ENCODE measurements around the gene TUT4. TPM values are rescaled to one million over a fixed set of nuclear protein-coding genes. Genes with fewer than 3 reads are reported as not detected.

TUT4 gene
- total and polyA plus RNA-seq, 2 of the 4 experiments (the other 2 are of a cell fraction), result 10.9 to 40.0 TPM

DNA sequence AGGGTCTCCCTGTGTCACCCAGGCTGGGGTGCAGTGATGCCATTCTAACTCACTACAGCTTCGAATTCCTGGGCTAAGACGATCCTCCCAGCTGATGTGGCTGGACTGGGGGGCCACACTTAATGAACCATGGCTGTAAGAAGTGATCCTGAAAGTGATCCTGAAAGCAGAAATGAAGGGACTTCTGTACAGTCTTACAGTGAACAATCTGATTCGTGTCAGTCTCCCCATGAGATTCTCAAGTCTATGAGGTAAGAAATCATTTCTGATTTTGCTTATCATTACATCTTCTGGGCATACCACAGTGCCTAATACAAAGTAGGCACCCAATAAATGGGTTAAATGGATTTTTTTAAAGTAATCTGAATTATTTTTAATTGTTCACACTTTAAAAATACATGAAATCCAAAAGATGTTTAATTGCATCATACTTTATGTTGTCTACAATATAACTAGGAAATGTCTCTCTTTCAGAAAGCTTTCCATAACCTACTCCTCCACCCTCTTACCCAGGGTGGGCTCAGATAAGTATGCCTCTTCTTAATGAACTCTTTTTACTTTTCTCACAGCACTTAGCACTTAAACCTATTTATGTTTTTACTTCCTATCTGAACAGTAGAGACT is 21.5 kb downstream of the TUT4 start:
- H4K91ac ChIP-seq (ENCODE audit: insufficient read depth, low read depth, low read length), result no peak overlapping the region
- intact Hi-C loops (cut with micrococcal nuclease), result loop anchor here (5.0 kb wide), 1 partner anchor 136 kb away; no protein-coding TSS in a partner anchor
- H3K79me1 ChIP-seq (ENCODE audit: low read depth in 1 of 2, low read length in 2 of 2), result peaks cover 24 to 45% of the 10 kb centered on the region in 2 experiments
- no CpG with 5 or more reads among the region's 3 CpGs for WGBS, 2 experiments (ENCODE audit: extremely low coverage in 2 of 2, insufficient read length in 1 of 2)
- H3K18ac ChIP-seq (ENCODE audit: low read depth, low read length), result no peak overlapping the region
- peaks cover 13% of the 10 kb centered on the region for H3K9me1 ChIP-seq (ENCODE audit: insufficient read depth, low read length)
- no peak overlapping the region for H2BK5ac ChIP-seq (ENCODE audit: low read depth, low read length, poor library complexity, severe bottlenecking)
- no peak overlapping the region for H2BK20ac ChIP-seq (ENCODE audit: low read depth, low read length)
- in situ Hi-C loops (cut with MboI; ENCODE audit: low sequenced_read_pairs), result no loop called here
- no peak overlapping the region for H2AK5ac ChIP-seq (ENCODE audit: low read depth, low read length)
- no peak overlapping the region for H4K5ac ChIP-seq (ENCODE audit: low read depth, low read length)
- DNase-seq (no peak), ATAC-seq (ENCODE audit: low read depth) (no peak)
- dilution Hi-C loops (cut with HindIII; ENCODE audit: low sequenced_read_pairs, unreplicated experiment), result no loop called here
- CTCF ChIA-PET, result interaction anchor here (0.6 kb wide), 1 partner anchor 461 kb away, joined by 7 read pairs; no protein-coding TSS in a partner anchor
- no peak overlapping the region for H4K8ac ChIP-seq (ENCODE audit: low read depth in 2 of 2, low read length in 2 of 2)
- POLR2A ChIA-PET (ENCODE audit: unreplicated experiment), result no interaction called here
- no peak overlapping the region for H3K4me3 ChIP-seq (ENCODE audit: insufficient read depth, low read depth, low read length)
- no peaks in the 10 kb centered on the region for H3K27me3 ChIP-seq (ENCODE audit: control insufficient read depth, insufficient read depth, low read length)
- no peaks in the 10 kb centered on the region for H3K4me1 ChIP-seq (ENCODE audit: control insufficient read depth, insufficient read depth, low read length)
- H2BK120ac ChIP-seq (ENCODE audit: low read depth, low read length), result no peak overlapping the region
- TF ChIP-seq, protein P1, sequence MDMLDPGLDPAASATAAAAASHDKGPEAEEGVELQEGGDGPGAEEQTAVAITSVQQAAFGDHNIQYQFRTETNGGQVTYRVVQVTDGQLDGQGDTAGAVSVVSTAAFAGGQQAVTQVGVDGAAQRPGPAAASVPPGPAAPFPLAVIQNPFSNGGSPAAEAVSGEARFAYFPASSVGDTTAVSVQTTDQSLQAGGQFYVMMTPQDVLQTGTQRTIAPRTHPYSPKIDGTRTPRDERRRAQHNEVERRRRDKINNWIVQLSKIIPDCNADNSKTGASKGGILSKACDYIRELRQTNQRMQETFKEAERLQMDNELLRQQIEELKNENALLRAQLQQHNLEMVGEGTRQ (IDR thresholded peaks at IDR 0.05; ENCODE audit: low read depth, low read length), result no peak
- TF ChIP-seq SMC3 (IDR thresholded peaks at IDR 0.05; ENCODE audit: low read depth, low read length) (no peak), RAD21 (IDR thresholded peaks at IDR 0.05; ENCODE audit: low read length) (no peak), MAFK (IDR thresholded peaks at IDR 0.05; ENCODE audit: low read depth, low read length) (no peak)
- TF ChIP-seq, protein P2, sequence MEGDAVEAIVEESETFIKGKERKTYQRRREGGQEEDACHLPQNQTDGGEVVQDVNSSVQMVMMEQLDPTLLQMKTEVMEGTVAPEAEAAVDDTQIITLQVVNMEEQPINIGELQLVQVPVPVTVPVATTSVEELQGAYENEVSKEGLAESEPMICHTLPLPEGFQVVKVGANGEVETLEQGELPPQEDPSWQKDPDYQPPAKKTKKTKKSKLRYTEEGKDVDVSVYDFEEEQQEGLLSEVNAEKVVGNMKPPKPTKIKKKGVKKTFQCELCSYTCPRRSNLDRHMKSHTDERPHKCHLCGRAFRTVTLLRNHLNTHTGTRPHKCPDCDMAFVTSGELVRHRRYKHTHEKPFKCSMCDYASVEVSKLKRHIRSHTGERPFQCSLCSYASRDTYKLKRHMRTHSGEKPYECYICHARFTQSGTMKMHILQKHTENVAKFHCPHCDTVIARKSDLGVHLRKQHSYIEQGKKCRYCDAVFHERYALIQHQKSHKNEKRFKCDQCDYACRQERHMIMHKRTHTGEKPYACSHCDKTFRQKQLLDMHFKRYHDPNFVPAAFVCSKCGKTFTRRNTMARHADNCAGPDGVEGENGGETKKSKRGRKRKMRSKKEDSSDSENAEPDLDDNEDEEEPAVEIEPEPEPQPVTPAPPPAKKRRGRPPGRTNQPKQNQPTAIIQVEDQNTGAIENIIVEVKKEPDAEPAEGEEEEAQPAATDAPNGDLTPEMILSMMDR (conservative IDR thresholded peaks at IDR 0.05; ENCODE audit: low read depth, low read length), result no peak
- H2AK9ac ChIP-seq (replicated peaks; ENCODE audit: low read depth, low read length, poor library complexity), result no peak overlapping the region
- H3K9ac ChIP-seq (ENCODE audit: low read depth, low read length), result no peak overlapping the region
- H2BK15ac ChIP-seq (ENCODE audit: low read depth, low read length), result no peak overlapping the region
- H3K14ac ChIP-seq (replicated peaks; ENCODE audit: low read depth, low read length), result no peak overlapping the region
- H3K23ac ChIP-seq (ENCODE audit: low read depth, low read length), result no peak overlapping the region
- H3K56ac ChIP-seq (ENCODE audit: extremely low read depth, insufficient read depth, low read length), result no peak overlapping the region
- no peak overlapping the region for H3K27ac ChIP-seq (ENCODE audit: insufficient read depth, low read length)
- H3K4me2 ChIP-seq (ENCODE audit: low read depth, low read length), result no peak overlapping the region
- H3K4ac ChIP-seq (ENCODE audit: low read depth, low read length), result no peak overlapping the region
- H2AFZ ChIP-seq (replicated peaks; ENCODE audit: low read length, poor library complexity), result no peak overlapping the region
- H4K20me1 ChIP-seq (ENCODE audit: insufficient read depth, low read length), result peaks cover 23% of the 10 kb centered on the region
- H3K9me3 ChIP-seq (ENCODE audit: control insufficient read depth, insufficient read depth, low read length), result peaks cover 10% of the 10 kb centered on the region
- BruUV-seq (replicated peaks), result no TSS peak
- peaks cover 4% of the 10 kb centered on the region; the same call in 1 of the 2 replicates for H3K36me3 ChIP-seq (ENCODE audit: control insufficient read depth, insufficient read depth, low read length)
